ENCODE measurements around the gene NR3C2.

NR3C2 gene

DNA sequence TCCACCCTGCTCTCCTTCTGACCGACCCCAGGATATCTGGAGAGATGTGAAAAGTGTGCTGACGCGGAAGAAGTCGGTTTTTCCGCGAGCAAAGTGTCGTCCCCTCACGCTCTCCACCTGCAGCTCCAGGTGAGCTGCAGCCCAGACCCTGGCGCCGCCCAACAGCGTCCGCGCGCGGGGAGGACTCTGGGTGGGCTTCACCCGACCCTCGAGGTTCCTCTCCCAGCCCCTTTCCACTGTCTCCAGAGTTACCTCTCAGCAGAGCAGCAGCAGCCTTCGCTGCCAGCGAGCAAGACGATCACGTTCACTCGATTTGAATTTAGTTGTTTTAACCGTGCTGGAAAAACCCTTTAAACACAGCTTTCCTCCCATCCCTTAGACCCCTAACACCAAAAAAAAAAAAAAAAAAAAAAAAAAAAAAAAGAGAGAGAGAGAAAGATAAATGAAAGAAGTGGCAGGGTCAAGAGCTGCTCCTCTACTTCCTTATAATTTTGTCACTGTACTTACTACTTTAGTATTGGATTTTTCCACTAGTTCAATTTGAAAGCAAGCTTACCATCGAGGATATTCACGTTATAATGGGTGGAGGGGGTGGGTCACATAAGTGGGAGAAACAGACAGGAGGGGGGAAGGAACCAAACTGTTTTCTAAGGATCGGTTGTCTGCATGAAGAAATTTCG, 758 bp upstream of the NR3C2 start (continued):
- no peak for TF ChIP-seq GLIS3 (CRISPR knock-in tag; IDR thresholded peaks at IDR 0.05)
- no peak for TF ChIP-seq ZNF8 (CRISPR knock-in tag; IDR thresholded peaks at IDR 0.05)
- no peak for TF ChIP-seq ISL1 (CRISPR knock-in tag; IDR thresholded peaks at IDR 0.05)
- no peak for TF ChIP-seq RARB (CRISPR knock-in tag; IDR thresholded peaks at IDR 0.05)
- no peak for TF ChIP-seq ARNTL (CRISPR knock-in tag; IDR thresholded peaks at IDR 0.05; ENCODE audit: borderline replicate concordance, low read depth)

DNA sequence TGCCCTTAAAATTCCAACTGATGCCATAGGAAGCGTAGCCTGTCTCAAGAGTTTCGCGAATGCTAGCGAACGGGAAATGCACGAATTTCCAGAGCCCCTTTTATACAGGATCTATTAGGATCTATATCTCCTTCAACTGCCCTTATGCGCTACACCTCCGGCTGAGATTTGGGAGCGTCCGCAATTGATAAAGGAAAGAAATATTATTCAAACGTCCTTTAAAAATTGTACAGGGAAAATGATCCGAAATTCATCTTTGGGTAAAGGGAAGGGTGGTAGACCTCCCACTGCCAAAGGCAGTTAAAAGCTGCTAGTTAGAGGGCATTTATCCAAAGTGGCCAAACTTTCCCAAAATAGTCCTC, 609 bp downstream of the NR3C2 start:
- TF ChIP-seq CSDC2 (CRISPR knock-in tag; IDR thresholded peaks at IDR 0.05) = no peak
- no peak for TF ChIP-seq ZNF565 (CRISPR knock-in tag; conservative IDR thresholded peaks at IDR 0.05; ENCODE audit: low read depth)
- TF ChIP-seq OSR1 (CRISPR knock-in tag; IDR thresholded peaks at IDR 0.05) = no peak
- TF ChIP-seq ZFP30 (CRISPR knock-in tag; IDR thresholded peaks at IDR 0.05) = no peak
- TF ChIP-seq BACH2 (CRISPR knock-in tag; IDR thresholded peaks at IDR 0.05; ENCODE audit: borderline replicate concordance) = no peak
- TF ChIP-seq, protein P1, sequence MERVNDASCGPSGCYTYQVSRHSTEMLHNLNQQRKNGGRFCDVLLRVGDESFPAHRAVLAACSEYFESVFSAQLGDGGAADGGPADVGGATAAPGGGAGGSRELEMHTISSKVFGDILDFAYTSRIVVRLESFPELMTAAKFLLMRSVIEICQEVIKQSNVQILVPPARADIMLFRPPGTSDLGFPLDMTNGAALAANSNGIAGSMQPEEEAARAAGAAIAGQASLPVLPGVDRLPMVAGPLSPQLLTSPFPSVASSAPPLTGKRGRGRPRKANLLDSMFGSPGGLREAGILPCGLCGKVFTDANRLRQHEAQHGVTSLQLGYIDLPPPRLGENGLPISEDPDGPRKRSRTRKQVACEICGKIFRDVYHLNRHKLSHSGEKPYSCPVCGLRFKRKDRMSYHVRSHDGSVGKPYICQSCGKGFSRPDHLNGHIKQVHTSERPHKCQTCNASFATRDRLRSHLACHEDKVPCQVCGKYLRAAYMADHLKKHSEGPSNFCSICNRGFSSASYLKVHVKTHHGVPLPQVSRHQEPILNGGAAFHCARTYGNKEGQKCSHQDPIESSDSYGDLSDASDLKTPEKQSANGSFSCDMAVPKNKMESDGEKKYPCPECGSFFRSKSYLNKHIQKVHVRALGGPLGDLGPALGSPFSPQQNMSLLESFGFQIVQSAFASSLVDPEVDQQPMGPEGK (CRISPR knock-in tag; IDR thresholded peaks at IDR 0.05; ENCODE audit: borderline replicate concordance) = no peak
- TF ChIP-seq, protein P2, sequence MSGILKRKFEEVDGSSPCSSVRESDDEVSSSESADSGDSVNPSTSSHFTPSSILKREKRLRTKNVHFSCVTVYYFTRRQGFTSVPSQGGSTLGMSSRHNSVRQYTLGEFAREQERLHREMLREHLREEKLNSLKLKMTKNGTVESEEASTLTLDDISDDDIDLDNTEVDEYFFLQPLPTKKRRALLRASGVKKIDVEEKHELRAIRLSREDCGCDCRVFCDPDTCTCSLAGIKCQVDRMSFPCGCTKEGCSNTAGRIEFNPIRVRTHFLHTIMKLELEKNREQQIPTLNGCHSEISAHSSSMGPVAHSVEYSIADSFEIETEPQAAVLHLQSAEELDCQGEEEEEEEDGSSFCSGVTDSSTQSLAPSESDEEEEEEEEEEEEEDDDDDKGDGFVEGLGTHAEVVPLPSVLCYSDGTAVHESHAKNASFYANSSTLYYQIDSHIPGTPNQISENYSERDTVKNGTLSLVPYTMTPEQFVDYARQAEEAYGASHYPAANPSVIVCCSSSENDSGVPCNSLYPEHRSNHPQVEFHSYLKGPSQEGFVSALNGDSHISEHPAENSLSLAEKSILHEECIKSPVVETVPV (CRISPR knock-in tag; IDR thresholded peaks at IDR 0.05) = no peak
- TF ChIP-seq, protein P3, sequence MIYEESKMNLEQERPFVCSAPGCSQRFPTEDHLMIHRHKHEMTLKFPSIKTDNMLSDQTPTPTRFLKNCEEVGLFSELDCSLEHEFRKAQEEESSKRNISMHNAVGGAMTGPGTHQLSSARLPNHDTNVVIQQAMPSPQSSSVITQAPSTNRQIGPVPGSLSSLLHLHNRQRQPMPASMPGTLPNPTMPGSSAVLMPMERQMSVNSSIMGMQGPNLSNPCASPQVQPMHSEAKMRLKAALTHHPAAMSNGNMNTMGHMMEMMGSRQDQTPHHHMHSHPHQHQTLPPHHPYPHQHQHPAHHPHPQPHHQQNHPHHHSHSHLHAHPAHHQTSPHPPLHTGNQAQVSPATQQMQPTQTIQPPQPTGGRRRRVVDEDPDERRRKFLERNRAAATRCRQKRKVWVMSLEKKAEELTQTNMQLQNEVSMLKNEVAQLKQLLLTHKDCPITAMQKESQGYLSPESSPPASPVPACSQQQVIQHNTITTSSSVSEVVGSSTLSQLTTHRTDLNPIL (CRISPR knock-in tag; IDR thresholded peaks at IDR 0.05; ENCODE audit: low read depth) = no peak
- no peak for TF ChIP-seq ZNF8 (CRISPR knock-in tag; IDR thresholded peaks at IDR 0.05)
- no peak for TF ChIP-seq GLIS3 (CRISPR knock-in tag; IDR thresholded peaks at IDR 0.05)
- no peak for TF ChIP-seq TOX (CRISPR knock-in tag; IDR thresholded peaks at IDR 0.05; ENCODE audit: borderline replicate concordance)
- no peak for TF ChIP-seq PPARA (CRISPR knock-in tag; IDR thresholded peaks at IDR 0.05; ENCODE audit: borderline replicate concordance)
- TF ChIP-seq ISL1 (CRISPR knock-in tag; IDR thresholded peaks at IDR 0.05) = no peak
- no peak for TF ChIP-seq ZNF70 (CRISPR knock-in tag; IDR thresholded peaks at IDR 0.05)
- no peak for TF ChIP-seq ARNTL (CRISPR knock-in tag; IDR thresholded peaks at IDR 0.05; ENCODE audit: borderline replicate concordance, low read depth)
- TF ChIP-seq, protein P4, sequence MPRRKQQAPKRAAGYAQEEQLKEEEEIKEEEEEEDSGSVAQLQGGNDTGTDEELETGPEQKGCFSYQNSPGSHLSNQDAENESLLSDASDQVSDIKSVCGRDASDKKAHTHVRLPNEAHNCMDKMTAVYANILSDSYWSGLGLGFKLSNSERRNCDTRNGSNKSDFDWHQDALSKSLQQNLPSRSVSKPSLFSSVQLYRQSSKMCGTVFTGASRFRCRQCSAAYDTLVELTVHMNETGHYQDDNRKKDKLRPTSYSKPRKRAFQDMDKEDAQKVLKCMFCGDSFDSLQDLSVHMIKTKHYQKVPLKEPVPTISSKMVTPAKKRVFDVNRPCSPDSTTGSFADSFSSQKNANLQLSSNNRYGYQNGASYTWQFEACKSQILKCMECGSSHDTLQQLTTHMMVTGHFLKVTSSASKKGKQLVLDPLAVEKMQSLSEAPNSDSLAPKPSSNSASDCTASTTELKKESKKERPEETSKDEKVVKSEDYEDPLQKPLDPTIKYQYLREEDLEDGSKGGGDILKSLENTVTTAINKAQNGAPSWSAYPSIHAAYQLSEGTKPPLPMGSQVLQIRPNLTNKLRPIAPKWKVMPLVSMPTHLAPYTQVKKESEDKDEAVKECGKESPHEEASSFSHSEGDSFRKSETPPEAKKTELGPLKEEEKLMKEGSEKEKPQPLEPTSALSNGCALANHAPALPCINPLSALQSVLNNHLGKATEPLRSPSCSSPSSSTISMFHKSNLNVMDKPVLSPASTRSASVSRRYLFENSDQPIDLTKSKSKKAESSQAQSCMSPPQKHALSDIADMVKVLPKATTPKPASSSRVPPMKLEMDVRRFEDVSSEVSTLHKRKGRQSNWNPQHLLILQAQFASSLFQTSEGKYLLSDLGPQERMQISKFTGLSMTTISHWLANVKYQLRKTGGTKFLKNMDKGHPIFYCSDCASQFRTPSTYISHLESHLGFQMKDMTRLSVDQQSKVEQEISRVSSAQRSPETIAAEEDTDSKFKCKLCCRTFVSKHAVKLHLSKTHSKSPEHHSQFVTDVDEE (CRISPR knock-in tag; IDR thresholded peaks at IDR 0.05) = no peak
- no peak for TF ChIP-seq ZFP3 (CRISPR knock-in tag; IDR thresholded peaks at IDR 0.05)
- no peak for ATAC-seq

DNA sequence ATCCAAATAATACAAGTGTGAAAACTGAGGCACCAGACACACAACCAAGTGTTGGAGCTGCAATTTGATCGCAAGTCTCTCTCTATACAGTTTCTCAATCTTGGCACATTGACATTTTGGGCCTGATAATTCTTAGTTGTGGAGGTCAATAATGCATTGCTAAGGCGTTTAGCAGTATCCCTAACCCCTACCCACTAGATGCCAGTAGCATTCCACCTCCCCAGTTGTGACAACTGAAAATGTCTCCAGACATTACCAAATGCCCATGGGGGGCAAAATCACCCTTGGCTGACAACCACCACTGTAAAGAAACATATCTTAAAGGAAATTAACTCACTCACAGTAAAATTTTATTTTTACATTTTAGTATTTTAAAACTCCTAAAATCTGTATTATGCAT, 4.2 kb downstream of the NR3C2 start:
- TF ChIP-seq, protein P5, sequence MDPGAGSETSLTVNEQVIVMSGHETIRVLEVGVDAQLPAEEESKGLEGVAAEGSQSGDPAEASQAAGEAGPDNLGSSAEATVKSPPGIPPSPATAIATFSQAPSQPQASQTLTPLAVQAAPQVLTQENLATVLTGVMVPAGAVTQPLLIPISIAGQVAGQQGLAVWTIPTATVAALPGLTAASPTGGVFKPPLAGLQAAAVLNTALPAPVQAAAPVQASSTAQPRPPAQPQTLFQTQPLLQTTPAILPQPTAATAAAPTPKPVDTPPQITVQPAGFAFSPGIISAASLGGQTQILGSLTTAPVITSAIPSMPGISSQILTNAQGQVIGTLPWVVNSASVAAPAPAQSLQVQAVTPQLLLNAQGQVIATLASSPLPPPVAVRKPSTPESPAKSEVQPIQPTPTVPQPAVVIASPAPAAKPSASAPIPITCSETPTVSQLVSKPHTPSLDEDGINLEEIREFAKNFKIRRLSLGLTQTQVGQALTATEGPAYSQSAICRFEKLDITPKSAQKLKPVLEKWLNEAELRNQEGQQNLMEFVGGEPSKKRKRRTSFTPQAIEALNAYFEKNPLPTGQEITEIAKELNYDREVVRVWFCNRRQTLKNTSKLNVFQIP (CRISPR knock-in tag; IDR thresholded peaks at IDR 0.05; ENCODE audit: borderline replicate concordance, low read depth) = no peak
- TF ChIP-seq ARNTL (CRISPR knock-in tag; IDR thresholded peaks at IDR 0.05; ENCODE audit: borderline replicate concordance, low read depth) (no peak), ZNF70 (CRISPR knock-in tag; IDR thresholded peaks at IDR 0.05) (no peak), CSDC2 (CRISPR knock-in tag; IDR thresholded peaks at IDR 0.05) (no peak), BACH2 (CRISPR knock-in tag; IDR thresholded peaks at IDR 0.05; ENCODE audit: borderline replicate concordance) (no peak), SNAI2 (CRISPR knock-in tag; IDR thresholded peaks at IDR 0.05) (no peak), OSR1 (CRISPR knock-in tag; IDR thresholded peaks at IDR 0.05) (no peak), ZC3H10 (CRISPR knock-in tag; IDR thresholded peaks at IDR 0.05) (no peak), ZFP30 (CRISPR knock-in tag; IDR thresholded peaks at IDR 0.05) (no peak), ZNF8 (CRISPR knock-in tag; IDR thresholded peaks at IDR 0.05) (no peak), TOX (CRISPR knock-in tag; IDR thresholded peaks at IDR 0.05; ENCODE audit: borderline replicate concordance) (no peak), PPARA (CRISPR knock-in tag; IDR thresholded peaks at IDR 0.05; ENCODE audit: borderline replicate concordance) (no peak), ZFP3 (CRISPR knock-in tag; IDR thresholded peaks at IDR 0.05) (no peak)
- TF ChIP-seq, protein P1 (CRISPR knock-in tag; IDR thresholded peaks at IDR 0.05; ENCODE audit: borderline replicate concordance) = no peak
- TF ChIP-seq, protein P4 (CRISPR knock-in tag; IDR thresholded peaks at IDR 0.05) = no peak
- ATAC-seq = no peak
